ENCODE measurements around the gene APPBP2.

GRCh38 chr17:60554377-60554788 is 28.3 kb upstream of the APPBP2 start:
- TF ChIP-seq YY1 (IDR thresholded peaks at IDR 0.05; ENCODE audit: insufficient read depth, insufficient read length) (no peak), ZNF274 (IDR thresholded peaks at IDR 0.05; ENCODE audit: low read depth, low read length) (no peak), SUZ12 (IDR thresholded peaks at IDR 0.05; ENCODE audit: extremely low read depth, insufficient read depth, insufficient read length) (no peak)
